ENCODE results near the gene TMEM150C.

DNA sequence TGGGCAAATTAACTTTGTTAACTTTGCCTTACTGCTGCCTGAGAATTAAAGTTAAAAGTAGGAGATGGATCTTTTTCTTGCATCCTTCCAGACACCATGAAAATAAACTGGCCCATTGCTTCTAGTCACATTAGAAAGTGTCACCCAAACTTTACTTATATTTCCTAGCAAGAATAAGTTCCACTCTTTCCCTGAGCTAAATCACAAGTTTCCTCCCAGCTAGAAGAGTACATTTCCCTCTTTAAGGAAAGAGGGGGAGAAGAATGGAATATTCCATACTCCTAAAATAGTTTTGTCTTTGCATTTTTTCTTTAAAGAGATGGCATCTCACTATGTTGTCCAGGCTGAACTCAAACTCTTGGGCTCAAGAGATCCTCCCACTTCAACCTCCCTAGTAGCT, 53.8 kb downstream of the TMEM150C start:
- TF ChIP-seq POLR2AphosphoS5 (IDR thresholded peaks at IDR 0.05; ENCODE audit: low read depth, low read length): no peak
- TF ChIP-seq SIN3A (IDR thresholded peaks at IDR 0.05; ENCODE audit: borderline replicate concordance, insufficient read depth, low read length): no peak
- TF ChIP-seq, protein P1, sequence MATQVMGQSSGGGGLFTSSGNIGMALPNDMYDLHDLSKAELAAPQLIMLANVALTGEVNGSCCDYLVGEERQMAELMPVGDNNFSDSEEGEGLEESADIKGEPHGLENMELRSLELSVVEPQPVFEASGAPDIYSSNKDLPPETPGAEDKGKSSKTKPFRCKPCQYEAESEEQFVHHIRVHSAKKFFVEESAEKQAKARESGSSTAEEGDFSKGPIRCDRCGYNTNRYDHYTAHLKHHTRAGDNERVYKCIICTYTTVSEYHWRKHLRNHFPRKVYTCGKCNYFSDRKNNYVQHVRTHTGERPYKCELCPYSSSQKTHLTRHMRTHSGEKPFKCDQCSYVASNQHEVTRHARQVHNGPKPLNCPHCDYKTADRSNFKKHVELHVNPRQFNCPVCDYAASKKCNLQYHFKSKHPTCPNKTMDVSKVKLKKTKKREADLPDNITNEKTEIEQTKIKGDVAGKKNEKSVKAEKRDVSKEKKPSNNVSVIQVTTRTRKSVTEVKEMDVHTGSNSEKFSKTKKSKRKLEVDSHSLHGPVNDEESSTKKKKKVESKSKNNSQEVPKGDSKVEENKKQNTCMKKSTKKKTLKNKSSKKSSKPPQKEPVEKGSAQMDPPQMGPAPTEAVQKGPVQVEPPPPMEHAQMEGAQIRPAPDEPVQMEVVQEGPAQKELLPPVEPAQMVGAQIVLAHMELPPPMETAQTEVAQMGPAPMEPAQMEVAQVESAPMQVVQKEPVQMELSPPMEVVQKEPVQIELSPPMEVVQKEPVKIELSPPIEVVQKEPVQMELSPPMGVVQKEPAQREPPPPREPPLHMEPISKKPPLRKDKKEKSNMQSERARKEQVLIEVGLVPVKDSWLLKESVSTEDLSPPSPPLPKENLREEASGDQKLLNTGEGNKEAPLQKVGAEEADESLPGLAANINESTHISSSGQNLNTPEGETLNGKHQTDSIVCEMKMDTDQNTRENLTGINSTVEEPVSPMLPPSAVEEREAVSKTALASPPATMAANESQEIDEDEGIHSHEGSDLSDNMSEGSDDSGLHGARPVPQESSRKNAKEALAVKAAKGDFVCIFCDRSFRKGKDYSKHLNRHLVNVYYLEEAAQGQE (IDR thresholded peaks at IDR 0.05; ENCODE audit: insufficient read depth in 1 of 2, low read depth in 2 of 2, low read length in 2 of 2): no peak
- TF ChIP-seq TAF1 (IDR thresholded peaks at IDR 0.05; ENCODE audit: borderline replicate concordance, insufficient read depth, low read length): no peak
